GM19468 (cell line): ENCODE results near the gene ATIC.

Experiments used
- ATAC-seq: cut with Tn5 transposase; IDR thresholded peaks from one replicate; pipeline ENCODE4 v1.9.1; 2021; ENCODE audit warnings: mild to moderate bottlenecking, moderate library complexity, moderate number of reproducible peaks; ENCODE audit not compliant: unreplicated experiment; ENCODE audit errors: extremely low read depth

Gene ATIC

DNA sequence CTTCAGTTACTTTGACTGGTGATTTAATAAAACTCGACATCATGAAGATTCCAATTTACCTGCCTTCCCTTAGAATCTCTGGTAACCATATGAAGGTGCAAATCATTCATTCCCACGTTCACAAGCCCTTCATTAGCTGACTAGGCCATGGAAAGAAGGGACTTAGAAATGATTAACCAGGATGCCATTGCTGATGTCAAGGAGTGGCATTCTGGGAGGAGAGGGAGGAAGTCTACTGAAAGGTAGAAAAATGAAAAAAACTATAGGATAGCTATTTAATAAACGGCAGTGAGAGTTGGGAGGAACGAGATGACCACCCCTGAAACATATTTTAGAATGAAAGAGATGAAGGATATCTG is 1.4 kb downstream of the ATIC start:
- no peak for ATAC-seq

- ATAC-seq, result no peak
Observed at GRCh38 chr2:215314896-215315295, 3.0 kb downstream of the ATIC start.

DNA sequence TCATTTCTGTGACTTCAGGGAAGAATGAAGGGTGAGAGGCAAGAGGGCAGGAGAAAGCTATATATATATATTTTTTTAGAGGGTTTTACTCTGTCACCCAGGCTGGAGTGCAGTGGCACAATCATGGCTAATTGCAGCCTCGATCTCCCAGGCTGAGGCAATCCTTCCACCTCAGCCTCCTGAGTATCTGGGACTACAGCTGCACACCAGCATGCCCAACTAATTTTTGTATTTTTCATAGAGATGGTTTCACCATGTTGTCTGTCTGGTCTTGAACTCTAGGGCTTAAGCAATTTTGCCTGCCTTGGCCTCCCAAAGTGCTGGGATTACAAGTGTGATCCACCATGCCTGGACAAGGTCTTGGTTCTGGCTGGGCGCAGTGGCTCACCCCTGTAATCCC is 3.4 kb downstream of the ATIC start:
- ATAC-seq, result no peak

- no peak for ATAC-seq
Observed at GRCh38 chr2:215316336-215316735, 4.5 kb downstream of the ATIC start.

DNA sequence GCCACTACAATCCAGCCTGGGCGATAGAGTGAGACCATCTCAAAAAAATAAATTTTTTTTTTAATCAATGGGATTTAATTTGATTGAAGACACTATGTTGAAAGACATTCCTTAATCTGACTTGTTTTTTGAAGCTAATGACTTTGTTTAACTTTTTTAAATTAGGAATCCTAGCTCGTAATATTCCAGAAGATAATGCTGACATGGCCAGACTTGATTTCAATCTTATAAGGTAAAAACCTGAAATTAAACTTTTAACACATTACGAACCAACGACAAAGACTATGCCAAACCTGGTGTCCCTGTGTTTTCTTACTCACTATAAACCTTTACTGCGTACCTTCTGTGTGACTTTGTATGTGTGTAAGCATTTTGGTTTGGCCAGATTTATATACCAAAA is 7.6 kb downstream of the ATIC start:
- no peak for ATAC-seq

- no peak for ATAC-seq
Observed at GRCh38 chr2:215320102-215320501, 8.2 kb downstream of the ATIC start.

- no peak for ATAC-seq
Observed at GRCh38 chr2:215320679-215321078, 8.8 kb downstream of the ATIC start.

- no peak for ATAC-seq
Observed at GRCh38 chr2:215324811-215325210, 13.0 kb downstream of the ATIC start.

DNA sequence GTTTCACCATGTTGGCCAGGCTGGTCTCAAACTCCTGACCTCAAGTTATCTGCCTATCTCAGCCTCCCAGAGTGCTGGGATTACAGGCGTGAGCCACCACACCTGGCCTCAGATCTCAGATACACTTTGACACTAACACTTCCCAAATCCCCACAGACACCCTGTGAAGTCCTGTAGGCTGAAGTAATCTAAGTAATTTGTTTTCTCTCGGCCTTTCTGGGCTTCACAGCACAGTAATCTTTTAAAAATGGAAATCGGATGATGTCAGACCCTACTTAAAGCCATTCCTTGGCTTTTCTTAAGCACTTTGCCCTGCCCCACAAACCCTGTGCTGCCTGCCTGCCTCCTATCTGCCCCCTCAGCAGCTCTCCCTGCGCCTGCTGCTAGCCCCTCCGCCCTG is 16.2 kb downstream of the ATIC start:
- no peak for ATAC-seq

DNA sequence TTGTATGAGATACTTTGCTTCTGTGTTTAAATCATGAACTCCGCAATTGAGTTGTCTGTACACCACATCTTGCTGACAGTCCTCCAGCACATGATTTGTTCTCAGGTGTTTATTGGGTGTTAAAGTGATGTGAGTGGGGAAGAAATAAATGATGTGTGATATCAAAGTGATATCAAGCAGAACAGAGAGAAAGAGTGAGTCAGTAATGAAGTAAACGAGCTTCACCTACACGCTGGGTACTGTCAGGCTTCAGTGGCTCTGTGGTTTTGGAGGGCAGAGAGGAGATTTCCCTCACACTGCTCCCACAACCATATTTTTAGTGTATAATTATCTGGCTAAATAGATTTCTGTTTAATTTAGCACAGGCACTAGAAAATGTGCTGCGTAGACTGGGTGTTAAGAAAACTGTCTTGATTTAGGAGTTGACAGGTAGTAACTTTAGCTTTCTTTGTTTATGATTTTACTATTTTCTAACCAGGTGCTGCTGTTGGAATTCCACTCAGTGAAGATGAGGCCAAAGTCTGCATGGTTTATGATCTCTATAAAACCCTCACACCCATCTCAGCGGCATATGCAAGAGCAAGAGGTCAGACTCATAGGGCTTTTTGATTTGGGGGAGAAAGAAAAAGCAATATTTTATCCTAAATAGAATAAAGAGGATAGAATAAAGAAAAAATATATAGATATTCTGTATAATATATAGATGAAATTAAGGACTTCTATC is 21.2 kb downstream of the ATIC start:
- ATAC-seq, result peak; percentile 58

- no peak for ATAC-seq
Observed at GRCh38 chr2:215338883-215339679, 27.2 kb downstream of the ATIC start.

GRCh38 chr2:215347878-215348277 is 36.0 kb downstream of the ATIC start:
- ATAC-seq, result no peak

GRCh38 chr2:215352602-215353001 is 40.7 kb downstream of the ATIC start:
- ATAC-seq, result no peak

- no peak for ATAC-seq
Observed at GRCh38 chr2:215354771-215355695, 43.2 kb downstream of the ATIC start.

DNA sequence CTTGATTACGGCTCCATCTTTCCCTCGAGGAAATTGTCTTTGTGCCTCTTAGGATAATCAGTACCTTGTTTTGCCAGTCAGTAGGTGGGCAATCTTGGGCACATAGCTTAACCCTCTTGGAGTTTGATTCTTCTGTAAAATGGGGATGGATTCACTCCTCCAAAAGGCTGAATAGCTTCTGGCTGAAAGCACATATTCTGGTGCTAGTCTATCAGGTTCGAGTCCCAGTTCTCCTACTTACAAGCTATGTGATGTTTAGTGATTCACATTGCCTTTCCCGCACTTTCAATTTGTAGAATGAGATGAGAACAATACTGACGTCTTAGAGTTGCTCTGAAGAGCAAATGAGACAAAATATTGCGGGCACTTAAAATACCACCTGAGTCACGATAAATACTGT is 43.9 kb downstream of the ATIC start:
- ATAC-seq, result no peak

DNA sequence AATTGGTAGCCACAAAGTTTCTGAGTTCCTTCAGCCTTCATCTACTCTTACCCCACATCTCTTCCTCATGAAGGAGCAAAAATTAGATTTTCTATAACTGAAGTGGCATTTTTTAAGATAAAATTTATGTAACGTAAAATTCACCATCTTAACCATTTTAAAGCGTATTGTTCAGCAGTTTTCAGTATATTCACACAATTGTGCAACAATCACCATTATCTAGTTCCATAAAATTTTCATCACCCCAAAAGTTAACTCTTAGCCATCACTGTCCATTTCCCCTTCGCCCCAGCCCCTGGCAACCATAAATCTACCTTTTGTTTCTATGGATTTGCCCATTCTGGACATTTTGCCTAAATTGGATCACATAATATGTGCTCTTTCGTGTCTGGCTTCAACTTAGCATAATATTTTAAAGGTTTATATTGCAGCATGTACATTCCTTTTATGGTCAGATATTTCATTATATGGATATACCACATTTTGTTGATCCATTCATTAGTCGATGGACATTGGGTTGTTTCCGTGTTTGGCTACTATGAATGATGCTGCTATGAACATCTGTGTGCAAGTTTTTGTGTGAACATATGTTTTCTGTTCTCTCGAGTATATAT is 44.6 kb downstream of the ATIC start:
- ATAC-seq, result no peak

- ATAC-seq, result no peak
Observed at GRCh38 chr2:215356948-215357461, 45.1 kb downstream of the ATIC start.

DNA sequence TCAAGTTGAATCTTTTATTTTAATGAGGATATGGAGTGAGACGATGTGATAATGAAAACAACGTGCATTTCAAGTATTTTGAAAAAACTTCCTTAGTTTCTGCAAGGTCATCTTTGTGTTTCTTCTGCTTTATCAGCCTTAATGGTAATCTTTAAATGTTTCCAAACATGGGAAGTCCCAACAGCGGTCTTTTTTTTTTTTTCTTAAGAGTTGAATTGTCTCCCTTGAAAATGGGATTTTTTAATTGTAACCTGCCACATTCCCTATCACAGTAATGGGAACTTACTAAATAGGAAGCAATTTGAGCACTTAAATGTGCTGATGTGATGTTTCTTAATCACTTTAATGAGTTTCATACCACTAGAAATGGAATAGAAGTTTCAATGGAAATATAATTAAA is 45.8 kb downstream of the ATIC start:
- no peak for ATAC-seq

DNA sequence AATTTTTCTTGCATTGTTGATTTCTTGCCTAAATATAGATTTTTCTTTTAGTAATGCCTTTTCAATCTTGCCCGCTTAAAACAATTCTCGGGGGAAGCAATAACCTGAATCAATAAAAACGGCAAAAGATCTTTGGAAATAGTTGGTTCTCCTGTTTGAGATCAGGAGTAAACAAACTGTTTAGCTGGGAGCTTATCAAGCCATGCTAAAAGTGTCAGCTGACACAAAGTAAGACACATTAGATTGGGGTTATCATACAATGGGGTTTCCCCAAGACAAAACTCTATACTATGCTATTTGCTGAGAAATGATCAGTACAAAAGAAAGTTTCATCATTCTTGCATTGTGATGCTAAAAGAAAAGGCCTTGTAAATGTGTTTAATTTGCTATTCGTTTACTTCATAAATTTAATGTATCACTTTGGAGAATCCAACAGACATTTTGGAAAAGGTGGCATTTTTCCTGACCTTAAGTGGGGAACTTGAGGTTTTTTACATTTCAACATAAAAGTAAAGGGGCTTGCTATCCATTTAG is 46.5 kb downstream of the ATIC start:
- ATAC-seq, result no peak
